Activated CD8-positive, alpha-beta memory T cell treated with anti-CD3 and anti-CD28 coated beads, Interleukin-2, amount 50 U/mL, for 24 hours (primary cell): Measurements from ENCODE around the gene ESYT2.

Experiments used
- DNase-seq: peaks from one replicate; pipeline ENCODE4 v3.0.0-alpha.2; 2020; ENCODE audit errors: extremely low read depth

Gene ESYT2

DNA sequence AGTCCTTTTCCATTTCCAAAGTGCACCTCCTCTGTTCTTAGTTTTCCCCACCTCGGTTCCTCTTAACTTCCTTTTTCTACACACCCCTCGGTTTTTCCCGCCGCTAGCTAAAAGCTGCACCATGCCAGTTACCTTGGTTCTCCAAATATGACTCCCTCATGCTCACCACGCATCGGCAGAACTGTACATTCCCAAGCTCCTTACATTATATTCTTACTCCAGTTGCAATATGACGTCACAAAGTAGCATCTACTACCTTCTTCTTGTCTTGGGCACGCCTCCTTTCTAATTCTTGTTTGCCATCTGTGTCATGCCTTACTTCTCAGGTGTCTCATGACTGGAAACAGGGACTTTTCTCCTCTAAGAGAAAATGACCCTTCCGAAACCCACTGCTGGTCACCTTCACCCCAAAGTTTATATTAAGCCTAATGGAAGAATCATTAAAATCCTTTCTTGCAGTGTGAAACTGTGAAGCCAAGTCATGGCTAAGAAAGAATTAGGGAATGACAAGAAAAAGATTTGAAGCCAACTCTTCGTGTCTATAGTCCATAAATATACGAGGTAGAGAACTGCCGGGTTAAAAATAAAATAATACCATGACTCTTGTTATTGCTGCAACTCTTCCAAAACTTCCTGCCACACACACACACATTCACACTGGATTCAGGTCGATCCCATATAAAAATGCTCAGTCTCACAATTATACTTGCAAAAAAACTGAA, 1.7 kb downstream of the ESYT2 start:
- no peak for DNase-seq

DNA sequence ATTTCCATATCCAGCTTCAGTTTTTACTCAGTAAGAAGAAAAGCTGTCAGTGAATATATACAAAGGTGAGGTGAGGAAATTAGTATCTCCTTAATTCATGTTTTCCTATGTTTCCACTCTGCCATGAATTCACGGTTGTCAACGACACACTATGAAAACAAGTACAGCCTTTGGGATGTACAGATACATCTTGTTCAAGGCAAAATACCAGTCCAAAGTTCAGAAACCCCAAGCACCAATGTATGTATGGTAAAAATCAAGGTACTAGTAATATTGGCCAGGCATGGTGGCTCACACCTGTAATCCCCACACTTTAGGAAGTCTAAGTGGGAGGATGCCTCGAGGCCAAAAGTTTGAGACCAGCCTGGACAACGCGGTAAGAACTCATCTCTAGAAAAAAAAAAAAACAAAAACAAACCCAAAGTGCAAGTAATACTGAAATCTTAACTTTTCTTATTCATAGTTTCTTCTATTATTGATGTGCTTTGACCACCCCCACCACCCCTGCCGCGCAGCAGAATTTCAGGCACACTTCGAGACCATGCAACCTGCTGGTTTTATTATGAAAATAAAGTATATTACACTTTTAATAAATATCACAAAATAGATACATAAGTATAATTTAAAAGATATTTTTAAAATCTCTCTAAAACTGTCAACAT, 3.5 kb downstream of the ESYT2 start:
- DNase-seq, result no peak

DNA sequence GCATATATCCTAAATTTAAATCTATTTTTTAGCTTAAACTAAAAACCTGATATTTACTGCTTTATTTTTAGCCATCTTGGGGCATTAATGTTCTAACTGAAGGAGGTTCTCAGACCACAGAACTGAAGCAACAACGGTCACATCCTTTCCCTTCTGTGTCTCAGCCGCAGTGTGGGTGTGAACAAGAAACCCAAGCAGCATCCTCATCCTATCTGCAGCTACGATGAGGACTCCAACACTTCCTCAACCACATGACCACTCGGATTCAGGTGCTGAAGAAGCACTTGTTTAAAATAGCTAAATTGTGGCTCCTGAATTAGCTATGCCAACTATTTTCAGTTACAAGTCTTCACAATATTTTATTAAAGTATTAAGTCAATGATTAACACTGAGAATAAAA, 5.3 kb downstream of the ESYT2 start:
- no peak for DNase-seq

- no peak for DNase-seq
Observed at GRCh38 chr7:158821171-158822031, 7.9 kb downstream of the ESYT2 start.

DNA sequence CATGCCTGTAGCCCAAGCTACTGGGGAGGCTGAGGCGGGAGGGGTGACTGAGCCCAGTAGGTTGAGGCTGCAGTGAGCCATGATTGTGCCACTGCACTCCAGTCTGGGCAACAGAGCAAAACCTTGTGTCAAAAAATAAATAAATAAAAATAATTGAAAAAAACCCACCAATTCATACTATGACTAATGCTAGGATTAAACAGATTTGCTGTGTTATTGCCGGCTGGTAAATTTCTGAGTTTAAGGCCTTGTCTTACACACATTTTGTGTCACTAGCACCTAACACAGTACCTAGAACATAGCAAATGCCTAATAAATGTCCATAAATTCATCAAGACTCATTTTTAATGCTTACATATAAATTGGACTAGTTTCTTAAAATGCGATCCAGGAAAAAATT, 8.7 kb downstream of the ESYT2 start:
- DNase-seq, result no peak

DNA sequence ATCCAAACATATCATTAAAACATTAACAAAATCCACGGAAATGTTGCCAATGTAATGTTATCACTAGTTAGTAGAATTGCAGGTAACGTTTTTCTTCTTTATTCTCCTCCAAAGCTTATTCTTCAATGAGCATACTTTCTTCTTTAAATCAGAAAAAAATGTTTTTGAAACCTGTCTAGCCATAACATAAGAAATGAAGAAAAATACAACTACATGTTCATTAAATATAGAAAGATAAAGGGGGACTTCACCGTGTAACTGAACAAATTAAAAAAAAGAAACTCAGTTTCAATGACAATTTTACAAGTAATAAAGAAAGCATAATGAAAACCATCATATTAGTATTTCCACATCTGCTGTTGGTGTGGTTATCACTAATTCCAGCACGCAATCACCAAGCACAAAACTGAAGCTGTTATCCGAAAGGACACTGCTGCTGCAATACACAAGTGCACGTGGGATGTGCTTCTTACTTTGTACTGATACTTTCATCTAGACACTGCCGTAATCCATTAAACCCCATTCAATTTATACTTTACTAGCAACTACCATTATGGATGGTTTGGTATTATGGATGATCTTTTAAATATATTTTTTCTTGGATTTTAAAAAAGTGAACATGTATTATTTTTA, 9.6 kb downstream of the ESYT2 start:
- DNase-seq, result no peak

DNA sequence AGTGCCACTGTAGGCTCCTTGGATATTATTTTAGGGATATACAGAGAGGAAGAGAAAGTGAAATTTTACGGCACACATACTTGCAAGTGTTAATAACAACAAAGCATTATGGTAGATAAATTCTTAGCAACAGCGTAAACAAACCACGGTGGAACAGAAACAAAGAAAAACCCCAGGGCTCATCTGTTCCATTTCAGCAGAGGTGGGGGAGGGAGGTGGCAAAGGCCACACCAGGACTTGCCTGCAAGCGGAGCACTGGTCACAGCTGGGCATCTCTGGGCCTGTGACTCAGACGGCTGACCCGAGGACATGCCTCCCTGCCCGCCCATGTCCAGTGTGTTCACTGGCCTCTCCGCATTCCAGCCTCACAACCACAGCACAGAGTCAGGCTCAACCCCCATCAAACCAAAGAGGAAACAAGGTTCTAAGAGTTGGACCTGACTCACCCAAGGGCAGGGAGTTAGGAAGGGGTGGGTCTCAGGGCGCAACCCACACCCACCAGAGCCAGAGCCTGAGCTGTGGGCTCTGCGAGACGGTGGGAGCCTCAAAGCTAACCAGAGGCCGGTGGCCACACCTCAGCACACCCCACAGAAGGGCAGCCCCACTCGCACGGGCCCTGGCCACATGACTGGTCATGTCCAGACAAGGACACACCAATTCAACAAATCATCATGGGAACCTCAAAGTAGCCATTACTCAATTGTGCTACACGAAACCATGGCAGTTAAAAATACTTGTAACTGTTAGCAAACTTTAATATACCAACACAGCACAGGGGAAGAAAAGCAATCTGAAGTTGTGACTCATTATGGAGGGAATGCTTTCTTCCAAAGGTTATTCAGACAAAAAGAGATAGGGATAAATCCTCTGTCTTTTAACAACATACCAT, 10.7 kb downstream of the ESYT2 start:
- DNase-seq, result peak; percentile 39

GRCh38 chr7:158816995-158817394, 12.3 kb downstream of the ESYT2 start:
- DNase-seq, result no peak

- DNase-seq, result no peak
Observed at GRCh38 chr7:158816271-158816670, 13.0 kb downstream of the ESYT2 start.

DNA sequence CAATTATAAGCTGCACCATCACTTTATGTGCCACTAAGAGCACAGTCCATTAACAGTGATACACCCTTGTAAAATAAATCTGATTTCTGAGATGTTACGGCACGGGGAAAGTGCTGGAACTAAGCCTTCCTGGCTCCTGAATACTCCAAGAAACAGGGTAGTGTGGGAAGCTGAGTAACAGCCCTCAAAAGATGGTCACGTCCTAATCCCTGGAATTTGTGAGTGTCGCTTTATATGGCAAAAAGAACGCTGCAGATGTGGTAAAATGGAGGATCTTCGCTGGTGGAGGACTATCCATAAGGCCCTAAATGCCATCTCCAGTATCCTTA, 13.5 kb downstream of the ESYT2 start:
- DNase-seq, result no peak

DNA sequence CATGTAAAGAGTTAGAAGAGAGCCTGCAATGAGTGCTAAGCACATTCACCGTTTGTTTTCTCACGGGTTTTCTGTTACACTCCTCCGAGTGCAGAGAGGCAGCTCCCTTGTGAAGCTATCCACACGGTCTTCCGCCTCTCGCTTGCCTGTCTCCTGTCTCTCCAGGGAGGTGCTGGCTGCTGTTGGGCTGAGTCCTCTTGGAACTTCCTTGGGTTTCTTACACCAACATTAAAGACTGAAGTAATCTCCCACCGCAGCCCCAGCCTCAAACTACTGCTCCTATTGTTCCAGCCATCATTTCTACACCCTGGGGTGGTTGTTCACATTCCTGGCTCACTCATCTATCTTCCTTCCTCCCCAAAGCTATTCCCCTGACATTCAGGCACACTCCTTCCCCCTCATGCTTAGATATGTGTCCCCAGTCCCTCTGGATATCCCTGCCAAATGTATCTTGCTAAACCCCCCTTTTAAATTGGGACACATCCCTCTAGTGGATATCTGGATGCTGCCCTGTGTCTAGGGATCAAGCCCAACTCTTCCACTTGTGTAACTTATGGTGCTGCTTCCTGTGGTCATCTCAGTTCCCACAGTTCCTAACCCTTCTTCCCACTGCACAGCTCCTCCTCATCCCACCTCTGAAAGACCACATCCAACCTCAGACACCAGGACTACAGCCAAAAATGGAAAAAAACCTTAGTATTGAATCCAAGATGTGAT, 14.1 kb downstream of the ESYT2 start:
- DNase-seq, result no peak

GRCh38 chr7:158814637-158815036, 14.7 kb downstream of the ESYT2 start:
- no peak for DNase-seq

GRCh38 chr7:158812684-158813083, 16.6 kb downstream of the ESYT2 start:
- no peak for DNase-seq

- no peak for DNase-seq
Observed at GRCh38 chr7:158811894-158812293, 17.4 kb downstream of the ESYT2 start.

DNA sequence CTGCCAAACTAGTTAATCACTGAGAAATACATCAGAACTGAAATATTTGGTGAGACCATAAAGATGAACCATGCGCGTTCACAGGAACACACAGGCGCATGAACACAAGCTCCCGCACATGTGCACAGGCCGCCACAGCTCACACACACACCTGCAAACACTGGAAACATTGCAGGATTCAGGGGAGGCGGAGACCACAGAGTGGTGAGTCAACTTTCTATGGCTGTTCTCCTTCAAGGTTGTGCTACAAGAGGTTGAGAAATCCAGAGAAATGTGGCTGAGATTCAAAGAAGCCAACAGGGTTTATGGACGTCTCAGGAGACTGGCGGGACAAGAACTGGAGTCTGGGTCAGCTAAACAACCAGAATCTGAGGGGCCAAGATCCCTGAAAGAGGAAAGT, 17.8 kb downstream of the ESYT2 start:
- no peak for DNase-seq

- no peak for DNase-seq
Observed at GRCh38 chr7:158810846-158811245, 18.5 kb downstream of the ESYT2 start.

DNA sequence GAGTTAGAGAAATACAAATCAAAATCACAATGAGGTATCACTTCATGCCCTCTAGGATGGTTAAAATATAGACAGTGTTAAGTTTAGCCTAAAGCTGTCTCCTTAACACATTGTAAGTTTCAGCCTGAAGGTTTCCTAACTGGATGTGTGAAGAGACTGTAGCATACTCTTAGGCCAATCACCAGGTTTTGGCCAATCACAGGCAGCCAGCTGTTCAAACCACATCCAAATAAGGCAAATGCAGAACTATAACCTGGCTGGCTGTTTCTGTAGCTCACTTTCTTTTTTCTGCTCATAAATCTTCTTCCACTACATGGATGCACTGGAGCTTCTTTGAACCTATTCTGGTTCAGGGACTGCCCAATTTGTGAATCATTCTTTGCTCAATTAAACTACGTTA, 19.7 kb downstream of the ESYT2 start:
- DNase-seq, result no peak

- no peak for DNase-seq
Observed at GRCh38 chr7:158808126-158808525, 21.2 kb downstream of the ESYT2 start.

DNA sequence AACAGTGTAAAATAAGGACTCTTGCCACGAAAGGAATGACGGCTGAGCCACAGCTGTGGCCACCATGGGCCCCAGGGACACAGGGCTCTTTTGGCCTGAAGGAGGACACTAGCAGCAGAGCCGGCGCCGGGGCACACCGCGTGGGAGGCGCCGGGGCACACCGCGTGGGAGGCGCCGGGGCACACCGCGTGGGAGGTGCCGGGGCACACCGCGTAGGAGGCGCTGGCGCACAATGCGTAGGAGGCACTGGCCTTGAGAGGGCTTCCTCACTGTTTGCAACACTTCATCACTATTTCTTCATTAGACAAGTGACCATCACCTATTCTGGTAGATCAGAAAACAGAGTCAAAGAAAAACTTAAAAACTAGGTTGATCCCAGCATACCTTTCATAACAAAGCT, 23.4 kb downstream of the ESYT2 start:
- no peak for DNase-seq

DNA sequence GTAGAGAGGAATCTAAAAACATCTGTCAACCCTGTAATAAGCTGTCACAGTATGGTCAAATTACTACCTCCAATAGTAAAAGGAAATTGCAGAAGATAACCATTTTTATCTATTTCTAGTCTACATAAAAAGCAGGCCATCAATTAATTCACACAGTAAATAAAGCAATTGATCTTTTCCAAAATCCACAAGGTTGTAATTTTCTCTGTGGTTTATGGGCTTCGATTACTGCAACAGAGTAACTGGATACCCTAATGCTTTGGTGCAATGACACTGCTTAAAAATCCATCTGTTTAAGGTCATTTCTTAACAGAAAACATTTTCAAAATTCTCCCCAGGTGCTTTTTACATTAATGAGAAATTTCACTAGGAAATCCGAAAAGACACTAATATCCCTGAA, 23.9 kb downstream of the ESYT2 start:
- DNase-seq, result no peak

- DNase-seq, result no peak
Observed at GRCh38 chr7:158804335-158804734, 25.0 kb downstream of the ESYT2 start.
